Omental fat pad (tissue), 4 donors: ENCODE measurements around the gene AHI1. TPM values are rescaled to one million over a fixed set of nuclear protein-coding genes. Genes with fewer than 3 reads are reported as not detected.

Experiments
- ATAC-seq: fragments of 150-250 bp; one replicate; pipeline ENCODE4 v1.9.1; 2016; ENCODE audit warnings: mild to moderate bottlenecking, moderate library complexity; ENCODE audit not compliant: low FRiP score
- DNase-seq: peaks from one replicate; pipeline ENCODE4 v3.0.0-alpha.2; 2019; ENCODE audit warnings: low spot score
- total RNA-seq, 4 donors: library from RNA; depleted of rRNA; stranded (reverse); fragments of >200 nt; gene quantifications; one replicate each; pipeline ENCODE4 v1.1.0, GENCODE V29; 2016
- TF ChIP-seq, protein P1 (sequence below), 3 donors: fragments of 450-650 bp; IDR thresholded peaks; one replicate each; pipeline ENCODE4 v1.5.1; 2016 to 2017; ENCODE audit warnings: antibody characterized with exemption in 3 of 3, mild to moderate bottlenecking in 3 of 3, moderate library complexity in 2 of 3

The AHI1 gene
- total RNA-seq, 4 donors from 2014 or later, result 26.3 to 59.3 (median 35.7) TPM

DNA sequence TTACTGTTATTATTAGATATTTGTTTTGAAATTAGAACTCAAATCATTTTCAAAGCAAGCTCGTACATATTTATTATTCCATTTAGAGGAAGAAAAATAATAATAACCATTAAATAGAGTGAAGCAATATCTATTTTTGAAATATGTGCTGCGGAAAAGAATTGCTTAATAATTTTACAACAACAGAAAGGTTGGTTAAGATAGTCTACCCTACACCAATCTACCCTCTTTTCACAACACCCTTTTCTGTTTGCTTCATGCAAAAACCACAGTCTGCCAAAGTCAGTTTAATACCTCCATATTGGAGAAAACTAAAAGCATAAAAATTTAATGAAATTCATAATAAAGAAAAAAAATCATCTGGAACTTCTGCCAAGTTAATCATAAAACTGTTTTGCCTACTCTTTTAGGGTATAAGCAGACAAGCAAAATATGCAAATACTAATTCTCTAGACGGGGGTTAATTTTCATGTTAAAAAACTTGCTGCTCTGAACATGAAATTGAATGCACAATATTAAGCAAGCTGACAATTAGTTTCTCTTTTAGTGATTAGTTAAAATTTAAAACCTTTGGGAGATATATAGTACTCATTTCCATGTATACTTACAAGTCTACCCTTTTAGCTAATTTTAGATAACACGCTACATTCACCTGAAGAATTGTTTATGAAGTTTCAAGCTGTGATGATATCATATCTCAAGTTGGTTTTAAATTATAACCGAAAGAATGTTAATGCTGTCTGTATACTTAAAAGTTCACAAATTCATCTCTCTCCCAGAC, 100.2 kb downstream of the AHI1 start:
- no peak for ATAC-seq
- TF ChIP-seq, protein P1, sequence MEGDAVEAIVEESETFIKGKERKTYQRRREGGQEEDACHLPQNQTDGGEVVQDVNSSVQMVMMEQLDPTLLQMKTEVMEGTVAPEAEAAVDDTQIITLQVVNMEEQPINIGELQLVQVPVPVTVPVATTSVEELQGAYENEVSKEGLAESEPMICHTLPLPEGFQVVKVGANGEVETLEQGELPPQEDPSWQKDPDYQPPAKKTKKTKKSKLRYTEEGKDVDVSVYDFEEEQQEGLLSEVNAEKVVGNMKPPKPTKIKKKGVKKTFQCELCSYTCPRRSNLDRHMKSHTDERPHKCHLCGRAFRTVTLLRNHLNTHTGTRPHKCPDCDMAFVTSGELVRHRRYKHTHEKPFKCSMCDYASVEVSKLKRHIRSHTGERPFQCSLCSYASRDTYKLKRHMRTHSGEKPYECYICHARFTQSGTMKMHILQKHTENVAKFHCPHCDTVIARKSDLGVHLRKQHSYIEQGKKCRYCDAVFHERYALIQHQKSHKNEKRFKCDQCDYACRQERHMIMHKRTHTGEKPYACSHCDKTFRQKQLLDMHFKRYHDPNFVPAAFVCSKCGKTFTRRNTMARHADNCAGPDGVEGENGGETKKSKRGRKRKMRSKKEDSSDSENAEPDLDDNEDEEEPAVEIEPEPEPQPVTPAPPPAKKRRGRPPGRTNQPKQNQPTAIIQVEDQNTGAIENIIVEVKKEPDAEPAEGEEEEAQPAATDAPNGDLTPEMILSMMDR (IDR thresholded peaks at IDR 0.05), result no peak
- DNase-seq, result no peak

DNA sequence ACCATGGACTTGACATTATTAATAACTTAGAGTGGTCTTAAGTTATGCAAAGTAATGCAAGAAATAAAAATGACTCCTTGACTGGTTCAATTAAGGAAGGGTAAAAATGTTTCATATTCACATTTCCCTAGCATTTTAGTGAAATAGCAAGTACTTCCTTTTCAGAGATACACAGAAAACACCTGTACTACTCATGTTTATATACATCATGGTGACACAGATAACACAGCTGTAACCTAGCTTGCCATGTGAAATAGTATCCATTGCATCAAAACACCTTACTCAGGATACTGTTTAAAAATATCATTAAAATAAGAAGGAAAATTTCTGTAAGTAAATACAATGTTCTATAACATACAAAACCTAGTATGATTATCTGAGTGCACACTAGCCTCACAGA, 102.4 kb downstream of the AHI1 start:
- no peak for DNase-seq
- TF ChIP-seq, protein P1 (IDR thresholded peaks at IDR 0.05), result no peak
- no peak for ATAC-seq

DNA sequence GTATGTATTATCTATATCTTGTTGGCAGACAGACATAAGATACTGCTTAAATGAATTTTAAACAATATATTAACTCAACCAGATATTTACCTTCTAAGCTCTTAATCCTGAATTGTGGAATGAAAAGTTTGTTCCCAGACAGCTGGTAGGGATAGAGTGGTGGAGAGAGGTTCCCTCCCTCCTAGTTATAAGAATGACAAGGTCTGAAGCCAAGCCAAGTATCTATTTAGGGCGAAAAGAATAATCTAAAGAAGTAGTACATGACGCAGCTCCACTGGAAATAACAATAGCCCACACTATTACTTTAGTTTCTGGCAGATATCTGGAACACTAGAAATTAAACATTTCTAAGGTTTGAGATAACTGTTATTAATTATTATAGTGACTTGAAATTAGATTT, 104.3 kb downstream of the AHI1 start:
- TF ChIP-seq, protein P1 (IDR thresholded peaks at IDR 0.05), result no peak
- DNase-seq (no peak), ATAC-seq (no peak)

DNA sequence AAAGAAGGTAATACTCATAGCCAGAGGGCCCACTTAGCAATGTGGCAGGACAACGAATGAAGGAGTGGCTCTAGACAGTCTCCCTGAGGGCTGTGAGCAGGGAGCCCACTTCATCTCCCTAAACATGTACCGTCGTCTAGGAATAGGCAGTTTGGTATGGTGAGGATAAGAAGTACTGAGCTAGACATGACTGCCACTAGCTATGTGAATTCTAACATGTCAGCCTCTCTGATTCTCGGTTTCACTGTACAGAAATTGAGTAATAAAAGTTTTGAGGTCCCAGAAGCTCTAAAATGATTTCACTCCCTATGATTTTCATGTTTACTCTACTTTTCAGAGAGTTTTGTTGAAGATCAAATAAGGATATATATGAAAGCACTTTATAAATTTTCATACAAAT, 107.1 kb downstream of the AHI1 start:
- DNase-seq (no peak), ATAC-seq (no peak)
- TF ChIP-seq, protein P1 (IDR thresholded peaks at IDR 0.05), result no peak

DNA sequence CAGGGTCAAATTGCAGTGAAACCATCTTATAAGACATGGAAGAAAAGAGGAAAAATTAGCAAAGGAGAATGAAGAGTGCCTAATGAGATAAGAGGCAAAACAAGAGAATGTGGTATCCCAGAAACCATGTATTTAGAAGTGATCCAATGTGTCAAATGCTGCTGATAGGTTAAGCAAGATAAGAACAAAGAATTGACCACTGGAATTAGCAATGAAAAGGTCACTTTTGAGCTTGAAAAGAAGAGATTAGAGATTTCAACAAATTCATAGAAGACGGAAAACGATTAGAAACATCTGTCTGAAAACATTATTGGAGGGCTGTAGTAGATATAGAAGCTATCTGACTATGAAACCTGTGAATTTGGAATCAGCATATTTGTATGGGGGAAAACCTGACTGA, 112.2 kb downstream of the AHI1 start:
- DNase-seq, result no peak
- TF ChIP-seq, protein P1 (IDR thresholded peaks at IDR 0.05), result no peak
- no peak for ATAC-seq

DNA sequence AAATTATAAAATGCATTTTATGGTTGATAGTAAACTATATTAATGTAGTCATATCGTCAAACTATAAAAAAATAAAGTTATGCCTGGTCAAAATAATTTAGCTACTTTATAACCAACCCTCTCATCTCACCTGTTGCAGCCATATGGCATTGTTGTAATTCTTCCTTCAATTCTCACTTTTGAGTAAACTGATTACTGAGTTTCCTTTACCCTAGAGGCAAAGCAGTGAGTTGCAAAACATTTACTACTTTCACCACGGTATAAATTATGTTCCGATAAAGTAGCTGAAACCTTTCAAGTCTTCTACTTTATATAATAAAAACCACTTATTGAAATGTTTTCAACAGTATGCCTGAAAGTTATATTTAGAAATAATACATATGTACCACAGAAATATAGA, 113.8 kb downstream of the AHI1 start:
- no peak for ATAC-seq
- TF ChIP-seq, protein P1 (IDR thresholded peaks at IDR 0.05), result no peak
- DNase-seq, result no peak

DNA sequence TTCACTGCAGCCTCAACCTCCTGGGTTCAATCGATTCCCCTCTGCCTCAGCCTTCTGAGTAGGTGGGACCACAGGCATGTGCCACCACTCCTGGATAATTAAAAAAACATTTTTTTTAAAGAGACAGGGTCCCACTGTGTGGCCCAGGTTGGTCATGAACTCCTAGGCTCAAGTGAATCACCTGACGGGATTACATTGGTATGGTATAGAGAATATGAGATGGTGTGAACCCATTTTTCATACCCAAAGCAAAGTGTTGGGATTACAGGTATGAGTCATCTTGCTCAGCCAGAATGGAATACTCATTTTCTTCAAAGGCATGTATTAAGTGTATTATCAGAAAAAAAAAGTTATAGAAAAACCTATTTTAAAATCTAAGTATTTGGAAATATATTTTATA, 114.2 kb downstream of the AHI1 start:
- ATAC-seq (no peak), DNase-seq (no peak)
- TF ChIP-seq, protein P1 (IDR thresholded peaks at IDR 0.05), result no peak
